Endothelial cell of umbilical vein (primary cell): ENCODE measurements around the gene RBM43. TPM values are rescaled to one million over a fixed set of nuclear protein-coding genes. Genes with fewer than 3 reads are reported as not detected.

ENCODE experiments used
- BruUV-seq: library from RNA; stranded (reverse); fragments of 400-500 nt; replicated peaks from 2 replicates; lab custom pipeline; 2021; lab: Mats Ljungman, UMichigan
- CTCF ChIA-PET: fragments of 300-600, 350-600 bp; sonication (Branson Sonifier 250); formaldehyde crosslinking; loops from one replicate; lab custom pipeline; 2021; ENCODE audit warnings: antibody characterized with exemption, inconsistent platforms; lab: Charles Lee
- POLR2A ChIA-PET: fragments of 300-600, 350-600 bp; sonication (Branson Sonifier 250); formaldehyde crosslinking; loops from one replicate; lab custom pipeline; 2021; ENCODE audit warnings: antibody characterized with exemption, inconsistent platforms; lab: Charles Lee
- DNase-seq: peaks from one replicate; pipeline ENCODE4 v3.0.0-alpha.2; 2011; ENCODE audit warnings: low read depth, low spot score
- FAIRE-seq: peaks from 2 replicates; lab custom pipeline; 2011; peaks lifted over from hg19 to GRCh38; lab: Jason Lieb, UNC
- H2AFZ ChIP-seq: 2 replicates; pipeline ENCODE4 v1.6.0; 2012; ENCODE audit warnings: low read depth, low read length, control low read depth, inconsistent platforms
- H3K27ac ChIP-seq: 2 replicates; pipeline ENCODE4 v1.5.1; 2011; ENCODE audit warnings: low read depth, mild to moderate bottlenecking, control low read depth, low read length, moderate library complexity; ENCODE audit not compliant: insufficient read depth
- H3K27me3 ChIP-seq, 2 experiments: 2 replicates each; pipeline versions ENCODE4 v1.6.0 to v1.6.1; 2011; ENCODE audit warnings: low read length in 2 of 2, mixed read lengths in 1 of 2; ENCODE audit not compliant: control insufficient read depth in 2 of 2, insufficient read depth in 2 of 2
- H3K36me3 ChIP-seq, 2 experiments: 2 replicates in 1 of 2; 3 replicates in 1 of 2; pipeline ENCODE4 v1.5.1; 2011; ENCODE audit warnings: low read length in 2 of 2, mild to moderate bottlenecking in 1 of 2, moderate library complexity in 1 of 2; ENCODE audit not compliant: control insufficient read depth in 2 of 2, insufficient read depth in 2 of 2; ENCODE audit errors: extremely low read depth in 1 of 2
- H3K4me1 ChIP-seq: 3 replicates; pipeline ENCODE4 v1.5.1; 2011; ENCODE audit warnings: mild to moderate bottlenecking, low read length; ENCODE audit not compliant: control insufficient read depth, insufficient read depth; ENCODE audit errors: extremely low read depth
- H3K4me2 ChIP-seq: 2 replicates; pipeline ENCODE4 v1.6.1; 2011; ENCODE audit warnings: low read length, control low read depth, mixed read lengths; ENCODE audit not compliant: insufficient read depth
- H3K4me3 ChIP-seq, 3 experiments: fragments of 200-600 bp in 1 of 3; sonication (generic), shearing (Covaris generic) in 1 of 3; replicated peaks in 1 of 3; 2 replicates each; pipeline ENCODE4 v1.5.1; 2011 to 2016; ENCODE audit warnings: control low read depth in 3 of 3, low read length in 3 of 3, mild to moderate bottlenecking in 2 of 3, inconsistent platforms in 1 of 3, low read depth in 1 of 3, moderate library complexity in 1 of 3; ENCODE audit not compliant: insufficient read depth in 1 of 3
- H3K79me2 ChIP-seq: 2 replicates; pipeline ENCODE4 v1.6.0; 2012; ENCODE audit warnings: low read length, inconsistent platforms; ENCODE audit not compliant: control insufficient read depth, insufficient read depth
- H3K9ac ChIP-seq: replicated peaks from 2 replicates; pipeline ENCODE3; 2011; ENCODE audit warnings: low read length, control low read depth; ENCODE audit not compliant: insufficient read depth; ENCODE audit errors: extremely low read depth
- H3K9me1 ChIP-seq: replicated peaks from 3 replicates; pipeline ENCODE4 v1.6.0; 2011; ENCODE audit warnings: mild to moderate bottlenecking, low read length; ENCODE audit not compliant: control insufficient read depth, insufficient read depth; ENCODE audit errors: extremely low read depth
- H3K9me3 ChIP-seq: replicated peaks from 2 replicates; pipeline ENCODE4 v1.5.1; 2012; ENCODE audit warnings: low read length, inconsistent platforms; ENCODE audit not compliant: control insufficient read depth, insufficient read depth
- H4K20me1 ChIP-seq: replicated peaks from 2 replicates; pipeline ENCODE3; 2011; ENCODE audit warnings: mild to moderate bottlenecking, low read length; ENCODE audit not compliant: control insufficient read depth, insufficient read depth; ENCODE audit errors: extremely low read depth
- CTCF ChIP-seq, 2 donors: IDR thresholded peaks; 1 replicate in 1 of 2; 2 replicates in 1 of 2; pipeline ENCODE4 v1.5.1; 2011; ENCODE audit warnings: low read length in 2 of 2, mild to moderate bottlenecking in 2 of 2, moderate library complexity in 2 of 2, control low read depth in 1 of 2, inconsistent platforms in 1 of 2, low read depth in 1 of 2; ENCODE audit not compliant: insufficient read depth in 1 of 2; ENCODE audit errors: extremely low read depth in 1 of 2
- EZH2 ChIP-seq: IDR thresholded peaks from 2 replicates; pipeline ENCODE4 v1.6.1; 2012; ENCODE audit warnings: borderline replicate concordance, low read depth, mild to moderate bottlenecking, moderate library complexity, low read length, inconsistent platforms; ENCODE audit not compliant: severe bottlenecking
- FOS ChIP-seq: IDR thresholded peaks from 2 replicates; pipeline ENCODE4 v1.6.1; 2011; ENCODE audit warnings: mild to moderate bottlenecking, low read length, moderate library complexity, borderline replicate concordance; ENCODE audit not compliant: insufficient read depth
- GATA2 ChIP-seq: IDR thresholded peaks from 2 replicates; pipeline ENCODE4 v1.7.0; 2011; ENCODE audit warnings: low read depth, mild to moderate bottlenecking, moderate library complexity, mixed read lengths, low read length; ENCODE audit not compliant: insufficient read length, insufficient read depth
- JUN ChIP-seq: IDR thresholded peaks from 2 replicates; pipeline ENCODE4 v1.6.1; 2011; ENCODE audit warnings: borderline replicate concordance, low read depth; ENCODE audit not compliant: insufficient read length, insufficient read depth
- MAX ChIP-seq: IDR thresholded peaks from 2 replicates; pipeline ENCODE4 v1.6.1; 2011; ENCODE audit not compliant: insufficient read depth, insufficient read length
- MYC ChIP-seq: IDR thresholded peaks from one replicate; pipeline ENCODE4 v1.6.1; 2011; ENCODE audit warnings: mild to moderate bottlenecking, low read depth, low read length
- POLR2A ChIP-seq: IDR thresholded peaks from 2 replicates; pipeline ENCODE4 v1.6.1; 2012; ENCODE audit warnings: low read depth, mild to moderate bottlenecking, control low read depth, low read length
- POLR2AphosphoS5 ChIP-seq: IDR thresholded peaks from 2 replicates; pipeline ENCODE4 v1.6.1; 2012; ENCODE audit warnings: low read depth, mild to moderate bottlenecking, control low read depth, low read length, moderate library complexity; ENCODE audit not compliant: insufficient read depth
- dilution Hi-C: fragments of 300-500 bp; cut with MboI; formaldehyde crosslinking; loops from one replicate; pipeline ENCODE4 v1.15.0; 2019; ENCODE audit warnings: low sequenced_read_pairs; ENCODE audit not compliant: extremely low pct_ligation_motif_present
- intact Hi-C: fragments of 100-400 bp; cut with micrococcal nuclease; formaldehyde crosslinking; loops from one replicate; pipeline ENCODE4 v1.10.0; 2022
- polyA plus RNA-seq, 4 experiments: library from polyadenylated mRNA; depleted of rRNA in 3 of 4; stranded (reverse) in 3 of 4; unstranded in 1 of 4; fragments of >200 nt; gene quantifications; 2 replicates each; pipeline versions ENCODE4 v1.2.1 to v1.2.3, GENCODE V29; 2011 to 2012; ENCODE audit warnings: missing spikeins in 1 of 4
- total RNA-seq: library from RNA; stranded (reverse); gene quantifications from 2 replicates; pipeline ENCODE4 v1.2.3, GENCODE V29; 2021

The RBM43 gene
- total and polyA plus RNA-seq, 2 donors (not counting 3 experiments of a cell fraction or from before 2014, with no cell fraction given): 3.7 to 6.5 TPM

- no peak for TF ChIP-seq JUN
- TF ChIP-seq POLR2A: no peak
- TF ChIP-seq GATA2: no peak
- TF ChIP-seq MAX: no peak
- no peak for DNase-seq
- no peaks in the 10 kb centered on the region for H3K79me2 ChIP-seq
These were observed 15.5 kb downstream of the RBM43 start for GRCh38 chr2:151246152-151246551.

GRCh38 chr2:151243468-151243867 lies 18.2 kb downstream of the RBM43 start:
- TF ChIP-seq FOS: no peak
- TF ChIP-seq EZH2: no peak
- TF ChIP-seq MAX: no peak
- no peak for TF ChIP-seq JUN
- no peak for TF ChIP-seq POLR2AphosphoS5
- no peak for TF ChIP-seq MYC
- TF ChIP-seq GATA2: no peak
- no peak for TF ChIP-seq CTCF (IDR thresholded peaks at IDR 0.05; ENCODE audit: extremely low read depth in 1 of 2, insufficient read depth in 1 of 2, low read depth in 1 of 2, low read length in 2 of 2)
- TF ChIP-seq POLR2A: no peak
- Histone ChIP-seq H2AFZ (no peak overlapping the region), H3K36me3 (no peaks in the 10 kb centered on the region), H4K20me1 (no peaks in the 10 kb centered on the region), H3K79me2 (no peaks in the 10 kb centered on the region), H3K9ac (no peak overlapping the region), H3K27ac (no peak overlapping the region), H3K4me2 (no peak overlapping the region), H3K27me3 (no peaks in the 10 kb centered on the region), H3K4me1 (peaks cover 2% of the 10 kb centered on the region), H3K9me1 (no peaks in the 10 kb centered on the region), H3K4me3 (no peak overlapping the region), H3K9me3 (no peaks in the 10 kb centered on the region)
- POLR2A ChIA-PET: no interaction called here
- no TSS peak for BruUV-seq
- FAIRE-seq (no peak), DNase-seq (no peak)
- dilution Hi-C loops (no loop called here), intact Hi-C loops (loop anchor here (1.0 to 5.0 kb wide), 2 partner anchors 41 to 784 kb away; no protein-coding TSS in a partner anchor)
- CTCF ChIA-PET: no interaction called here

More at GRCh38 chr2:151246152-151246551, 15.5 kb downstream of the RBM43 start:
- Histone ChIP-seq H3K4me1 (no peaks in the 10 kb centered on the region), H3K36me3 (no peaks in the 10 kb centered on the region), H3K4me3 (no peak overlapping the region), H3K9me3 (no peaks in the 10 kb centered on the region), H3K9ac (no peak overlapping the region), H3K4me2 (no peak overlapping the region), H3K27me3 (no peaks in the 10 kb centered on the region), H2AFZ (no peak overlapping the region), H3K27ac (no peak overlapping the region), H4K20me1 (no peaks in the 10 kb centered on the region), H3K9me1 (no peaks in the 10 kb centered on the region)
- intact Hi-C loops (no loop called here), dilution Hi-C loops (no loop called here)
- CTCF ChIA-PET: no interaction called here
- no TSS peak for BruUV-seq
- POLR2A ChIA-PET: no interaction called here
- FAIRE-seq: no peak
